Measurements from ENCODE around the gene SP7. TPM values are rescaled to one million over a fixed set of nuclear protein-coding genes. Genes with fewer than 3 reads are reported as not detected.
A peak's percentile ranks its signal among the peaks of the same experiment; 100 is the strongest.
"Not testable (repeated sequence)": the region's sequence is repeated elsewhere in the genome, so short reads cannot be mapped to it uniquely, and the experiment has no call there.

SP7 gene
- total and polyA plus RNA-seq, 11 donors: not detected

DNA sequence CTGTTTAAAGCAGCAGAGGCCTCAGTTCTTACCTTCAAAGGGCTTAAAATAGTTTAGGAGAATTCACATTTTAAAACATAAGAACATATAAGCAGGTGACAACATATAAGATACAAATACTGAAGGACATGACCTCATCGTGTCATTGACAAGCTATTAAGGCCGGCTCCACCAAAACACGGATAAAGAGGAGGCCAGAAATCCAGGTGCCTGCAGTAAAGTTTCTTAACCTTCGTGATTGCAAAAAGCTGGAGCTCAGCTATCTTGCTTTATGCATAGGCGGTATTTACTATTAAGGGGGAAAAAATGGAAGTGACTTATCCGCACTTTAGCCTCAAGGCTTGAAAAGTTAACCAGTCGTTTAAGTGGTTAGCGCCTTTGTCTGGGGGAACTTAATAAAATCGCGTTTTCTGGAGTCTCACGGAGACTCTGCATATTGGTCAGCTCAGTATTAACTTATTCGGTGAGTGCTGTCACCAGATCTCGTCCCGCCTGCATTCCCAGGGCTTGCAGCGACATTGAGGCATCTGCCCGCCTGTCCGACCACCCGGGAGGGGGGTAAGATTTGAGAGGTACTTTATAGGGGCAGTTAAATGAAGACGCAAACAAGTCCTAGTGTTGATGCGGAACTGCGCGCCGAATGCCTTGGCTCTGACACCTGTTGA is 42.7 kb upstream of the SP7 start:
- no peaks in the 10 kb centered on the region for H3K27me3 ChIP-seq
- no peak for ATAC-seq
- DNase-seq: no peak
- no peaks in the 10 kb centered on the region for H3K9me3 ChIP-seq
- peak overlapping the region; percentile 87 to 98 (median 96) for H3K27ac ChIP-seq
- TF ChIP-seq POLR2A (IDR thresholded peaks at IDR 0.05): no peak
- TF ChIP-seq, protein P1, sequence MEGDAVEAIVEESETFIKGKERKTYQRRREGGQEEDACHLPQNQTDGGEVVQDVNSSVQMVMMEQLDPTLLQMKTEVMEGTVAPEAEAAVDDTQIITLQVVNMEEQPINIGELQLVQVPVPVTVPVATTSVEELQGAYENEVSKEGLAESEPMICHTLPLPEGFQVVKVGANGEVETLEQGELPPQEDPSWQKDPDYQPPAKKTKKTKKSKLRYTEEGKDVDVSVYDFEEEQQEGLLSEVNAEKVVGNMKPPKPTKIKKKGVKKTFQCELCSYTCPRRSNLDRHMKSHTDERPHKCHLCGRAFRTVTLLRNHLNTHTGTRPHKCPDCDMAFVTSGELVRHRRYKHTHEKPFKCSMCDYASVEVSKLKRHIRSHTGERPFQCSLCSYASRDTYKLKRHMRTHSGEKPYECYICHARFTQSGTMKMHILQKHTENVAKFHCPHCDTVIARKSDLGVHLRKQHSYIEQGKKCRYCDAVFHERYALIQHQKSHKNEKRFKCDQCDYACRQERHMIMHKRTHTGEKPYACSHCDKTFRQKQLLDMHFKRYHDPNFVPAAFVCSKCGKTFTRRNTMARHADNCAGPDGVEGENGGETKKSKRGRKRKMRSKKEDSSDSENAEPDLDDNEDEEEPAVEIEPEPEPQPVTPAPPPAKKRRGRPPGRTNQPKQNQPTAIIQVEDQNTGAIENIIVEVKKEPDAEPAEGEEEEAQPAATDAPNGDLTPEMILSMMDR (IDR thresholded peaks at IDR 0.05): no peak
- peak overlapping the region; percentile 27 to 71 (median 64) for H3K4me3 ChIP-seq
- peaks cover 3 to 28% (median 21%) of the 10 kb centered on the region in 9 donors for H3K36me3 ChIP-seq
- intact Hi-C loops (cut with DNase I): loop anchor here in 2 of 10 donors (2.0 to 5.0 kb wide), 2 partner anchors 54 to 123 kb away; partner anchors contain the start of gene TARBP2 (in 1 of the 2)
- WGBS, 4 donors: 15 to 21% (median 18%) methylated on average over 23 of the region's 23 CpGs
- peaks cover 22 to 42% (median 35%) of the 10 kb centered on the region in 12 donors for H3K4me1 ChIP-seq

DNA sequence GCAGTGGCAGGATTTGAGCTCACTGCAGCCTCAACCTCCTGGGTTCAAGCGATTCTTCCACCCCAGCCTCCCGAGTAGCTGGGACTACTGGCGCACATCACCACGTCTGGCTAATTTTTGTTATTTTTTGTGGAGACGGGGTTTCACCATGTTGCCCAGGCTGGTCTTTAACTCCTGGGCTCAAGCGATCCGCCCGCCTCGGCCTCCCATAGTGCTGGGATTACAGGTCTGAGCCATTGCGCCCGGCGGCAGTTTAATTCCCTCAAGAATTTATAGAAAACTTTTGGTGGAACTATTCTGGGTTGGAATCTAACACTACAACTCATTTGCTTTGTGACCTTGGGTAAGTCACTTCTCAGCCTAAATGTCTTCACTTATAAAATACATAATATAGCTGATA is 42.1 kb upstream of the SP7 start:
- H3K27ac ChIP-seq: peak overlapping the region in 9 of 12 donors; percentile 87 to 98 (median 95)
- H3K36me3 ChIP-seq: peaks cover 0 to 22% (median 15%) of the 10 kb centered on the region in 9 donors
- ATAC-seq (no peak), DNase-seq (peak in 1 of 5 donors; percentile 21)
- no peak for TF ChIP-seq POLR2A (IDR thresholded peaks at IDR 0.05)
- TF ChIP-seq, protein P1 (IDR thresholded peaks at IDR 0.05): no peak
- WGBS, 4 donors: 96 to 99% (median 97%) methylated on average over 12 of the region's 12 CpGs
- intact Hi-C loops (cut with DNase I): loop anchor here in 2 of 10 donors (2.0 to 5.0 kb wide), 2 partner anchors 53 to 124 kb away; partner anchors contain the start of gene TARBP2 (in 1 of the 2)
- H3K27me3 ChIP-seq: no peaks in the 10 kb centered on the region
- H3K4me3 ChIP-seq: peak overlapping the region in 1 of 12 donors; percentile 64
- H3K4me1 ChIP-seq: peaks cover 19 to 42% (median 29%) of the 10 kb centered on the region in 12 donors
- no peaks in the 10 kb centered on the region for H3K9me3 ChIP-seq

DNA sequence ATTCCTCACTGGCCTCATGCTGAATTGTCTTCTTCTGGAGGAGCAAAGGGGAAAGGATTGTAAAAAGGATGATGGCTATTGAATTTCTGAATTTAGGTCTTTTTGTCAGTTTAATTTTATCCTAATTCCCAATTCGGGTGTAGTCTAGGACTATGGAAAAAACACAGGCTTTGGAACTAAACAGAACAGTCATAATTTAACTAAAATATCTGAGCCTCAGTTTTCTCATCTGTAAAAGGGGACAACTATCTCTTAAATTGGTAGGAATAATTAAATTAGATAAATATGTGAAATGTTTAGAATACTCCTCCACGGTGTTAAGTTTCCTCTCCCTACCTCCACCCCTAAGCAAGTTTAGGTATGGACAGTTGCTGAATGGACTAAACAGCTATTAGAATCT is 40.6 kb upstream of the SP7 start:
- peaks cover 7 to 40% (median 23%) of the 10 kb centered on the region in 12 donors for H3K4me1 ChIP-seq
- H3K36me3 ChIP-seq: peaks cover 0 to 7% (median under 1%) of the 10 kb centered on the region in 9 donors
- no peak overlapping the region for H3K4me3 ChIP-seq
- ATAC-seq: no peak
- H3K27ac ChIP-seq: no peak overlapping the region
- no peaks in the 10 kb centered on the region for H3K9me3 ChIP-seq
- H3K27me3 ChIP-seq: no peaks in the 10 kb centered on the region
- intact Hi-C loops (cut with DNase I): loop anchor here in 1 of 10 donors (5.0 kb wide), 1 partner anchor 126 kb away; the partner anchor contains the start of gene TARBP2
- TF ChIP-seq, protein P1 (IDR thresholded peaks at IDR 0.05): no peak
- no peak for TF ChIP-seq POLR2A (IDR thresholded peaks at IDR 0.05)
- DNase-seq: no peak
- 89 to 93% (median 90%) methylated on average over 2 of the region's 2 CpGs for WGBS, 4 donors

DNA sequence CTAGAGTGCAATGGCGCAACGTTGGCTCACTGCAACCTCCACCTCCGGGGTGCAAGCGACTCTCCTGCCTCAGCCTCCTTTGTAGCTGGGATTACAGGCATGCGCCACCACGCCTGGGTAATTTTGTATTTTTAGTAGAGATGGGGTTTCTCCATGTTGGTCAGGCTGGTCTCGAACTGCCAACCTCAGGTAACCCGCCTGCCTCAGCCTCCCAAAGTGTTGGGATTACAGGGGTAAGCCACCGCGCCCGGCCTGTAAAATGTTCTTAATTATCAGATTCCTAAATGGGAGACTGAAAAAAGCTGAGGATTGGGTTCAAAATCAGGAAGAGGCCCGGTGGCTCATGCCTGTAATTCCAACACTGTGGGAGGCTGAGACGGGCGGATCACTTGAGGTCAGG is 38.1 kb upstream of the SP7 start:
- ATAC-seq; H3K27me3 ChIP-seq; intact Hi-C loops (cut with DNase I); H3K36me3 ChIP-seq; H3K4me3 ChIP-seq; H3K9me3 ChIP-seq: not testable (repeated sequence)
- Histone ChIP-seq H3K27ac (peak overlapping the region in 1 of 12 donors; percentile 82), H3K4me1 (peaks cover 0 to 51% (median 25%) of the 10 kb centered on the region in 12 donors)
- peak in 1 of 5 donors; percentile 13 for DNase-seq
- WGBS, 4 donors: 88 to 92% (median 89%) methylated on average over 14 of the region's 14 CpGs

DNA sequence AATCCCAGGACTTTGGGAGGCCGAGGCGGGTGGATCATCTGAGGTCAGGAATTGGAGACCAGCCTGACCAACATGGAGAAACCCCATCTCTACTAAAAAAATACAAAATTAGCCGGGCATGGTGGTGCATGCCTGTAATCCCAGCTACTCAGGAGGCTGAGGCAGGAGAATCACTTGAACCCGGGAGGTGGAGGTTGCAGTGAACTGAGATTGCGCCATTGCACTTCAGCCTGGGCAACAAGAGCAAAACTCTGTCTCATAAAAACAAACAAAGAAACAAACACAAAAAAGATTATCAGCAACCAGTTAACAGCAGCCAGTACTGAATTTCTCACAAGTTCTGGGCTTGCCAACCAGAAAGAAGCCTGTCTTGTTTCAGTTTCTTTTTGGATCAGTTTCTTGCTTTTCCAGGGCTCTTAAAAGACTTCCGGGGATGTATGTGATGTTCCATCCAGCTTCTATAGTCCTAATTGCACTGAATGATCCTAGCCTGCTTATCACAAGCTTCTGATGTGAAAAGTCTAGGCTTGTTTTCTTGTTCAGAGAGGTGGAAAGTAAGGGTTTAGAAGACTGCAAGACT is 37.5 kb upstream of the SP7 start:
- H3K9me3 ChIP-seq; H3K4me3 ChIP-seq; intact Hi-C loops (cut with DNase I); H3K36me3 ChIP-seq; H3K27me3 ChIP-seq; DNase-seq; ATAC-seq: not testable (repeated sequence)
- peaks cover 0 to 53% (median 22%) of the 10 kb centered on the region in 12 donors for H3K4me1 ChIP-seq
- peak overlapping the region in 2 of 12 donors; percentile 11 to 82 for H3K27ac ChIP-seq
- WGBS, 4 donors: 84 to 93% (median 88%) methylated on average over 6 of the region's 6 CpGs
